Ascending aorta (tissue), 2 donors: ENCODE measurements around the gene UNC45A. TPM values are rescaled to one million over a fixed set of nuclear protein-coding genes. Genes with fewer than 3 reads are reported as not detected.

Source experiments
- DNase-seq, 2 donors: peaks; one replicate each; pipeline ENCODE4 v3.0.0-alpha.2; 2019; ENCODE audit warnings: low spot score in 2 of 2
- H3K27ac ChIP-seq, 2 donors: fragments of 200-600 bp; sonication (generic); one replicate each; pipeline ENCODE4 v1.5.1; 2016 to 2017; ENCODE audit warnings: mild to moderate bottlenecking in 1 of 2
- H3K27me3 ChIP-seq: fragments of 200-600 bp; sonication (generic); one replicate; pipeline ENCODE4 v1.5.1; 2017
- H3K36me3 ChIP-seq, 2 donors: fragments of 200-600 bp; sonication (generic); one replicate each; pipeline ENCODE4 v1.5.1; 2016
- H3K4me1 ChIP-seq, 2 donors: fragments of 200-600 bp; sonication (generic); one replicate each; pipeline ENCODE4 v1.5.1; 2016 to 2017; ENCODE audit warnings: mild to moderate bottlenecking in 1 of 2
- H3K4me3 ChIP-seq, 2 donors: fragments of 200-600 bp; sonication (generic); one replicate each; pipeline ENCODE4 v1.5.1; 2016 to 2017; ENCODE audit warnings: mild to moderate bottlenecking in 1 of 2
- H3K9me3 ChIP-seq, 2 donors: fragments of 200-600 bp; sonication (generic); one replicate each; pipeline ENCODE4 v1.5.1; 2016
- intact Hi-C: fragments of 100-400 bp; cut with DNase I; formaldehyde crosslinking; loops from one replicate; pipeline ENCODE4 v1.15.1; 2023
- total RNA-seq: library from RNA; depleted of rRNA; stranded (reverse); fragments of >200 nt; gene quantifications from one replicate; pipeline ENCODE4 v1.1.0, GENCODE V29; 2016
- TF ChIP-seq, protein P1 (sequence below), 3 experiments: fragments of 200-600 bp in 2 of 3; fragments of 450-650 bp in 1 of 3; sonication (generic) in 2 of 3; IDR thresholded peaks; one replicate each; pipeline ENCODE4 v1.5.1; 2016 to 2019; ENCODE audit warnings: antibody characterized with exemption in 3 of 3, mild to moderate bottlenecking in 1 of 3, moderate library complexity in 1 of 3

The UNC45A gene
- total RNA-seq, 1 donor from 2014 or later, result 73.5 TPM

- Histone ChIP-seq H3K4me1 (no peaks in the 10 kb centered on the region), H3K36me3 (peaks cover 3 to 8% of the 10 kb centered on the region in 2 donors), H3K4me3 (no peak overlapping the region), H3K9me3 (no peaks in the 10 kb centered on the region), H3K27me3 (no peaks in the 10 kb centered on the region), H3K27ac (no peak overlapping the region)
- TF ChIP-seq, protein P1, sequence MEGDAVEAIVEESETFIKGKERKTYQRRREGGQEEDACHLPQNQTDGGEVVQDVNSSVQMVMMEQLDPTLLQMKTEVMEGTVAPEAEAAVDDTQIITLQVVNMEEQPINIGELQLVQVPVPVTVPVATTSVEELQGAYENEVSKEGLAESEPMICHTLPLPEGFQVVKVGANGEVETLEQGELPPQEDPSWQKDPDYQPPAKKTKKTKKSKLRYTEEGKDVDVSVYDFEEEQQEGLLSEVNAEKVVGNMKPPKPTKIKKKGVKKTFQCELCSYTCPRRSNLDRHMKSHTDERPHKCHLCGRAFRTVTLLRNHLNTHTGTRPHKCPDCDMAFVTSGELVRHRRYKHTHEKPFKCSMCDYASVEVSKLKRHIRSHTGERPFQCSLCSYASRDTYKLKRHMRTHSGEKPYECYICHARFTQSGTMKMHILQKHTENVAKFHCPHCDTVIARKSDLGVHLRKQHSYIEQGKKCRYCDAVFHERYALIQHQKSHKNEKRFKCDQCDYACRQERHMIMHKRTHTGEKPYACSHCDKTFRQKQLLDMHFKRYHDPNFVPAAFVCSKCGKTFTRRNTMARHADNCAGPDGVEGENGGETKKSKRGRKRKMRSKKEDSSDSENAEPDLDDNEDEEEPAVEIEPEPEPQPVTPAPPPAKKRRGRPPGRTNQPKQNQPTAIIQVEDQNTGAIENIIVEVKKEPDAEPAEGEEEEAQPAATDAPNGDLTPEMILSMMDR (IDR thresholded peaks at IDR 0.05), result no peak
- intact Hi-C loops, result no loop called here
- DNase-seq, result no peak
Observed at GRCh38 chr15:90974216-90974615, 39.1 kb downstream of the UNC45A start.

GRCh38 chr15:90979582-90979981, 44.5 kb downstream of the UNC45A start:
- H3K4me3 ChIP-seq, result no peak overlapping the region
- no peaks in the 10 kb centered on the region for H3K27me3 ChIP-seq
- TF ChIP-seq, protein P1 (IDR thresholded peaks at IDR 0.05), result no peak
- no peaks in the 10 kb centered on the region for H3K4me1 ChIP-seq
- no peak for DNase-seq
- H3K27ac ChIP-seq, result no peak overlapping the region
- intact Hi-C loops, result no loop called here
- H3K9me3 ChIP-seq, result no peaks in the 10 kb centered on the region
- H3K36me3 ChIP-seq, result peaks cover 0 to 2% of the 10 kb centered on the region in 2 donors

DNA sequence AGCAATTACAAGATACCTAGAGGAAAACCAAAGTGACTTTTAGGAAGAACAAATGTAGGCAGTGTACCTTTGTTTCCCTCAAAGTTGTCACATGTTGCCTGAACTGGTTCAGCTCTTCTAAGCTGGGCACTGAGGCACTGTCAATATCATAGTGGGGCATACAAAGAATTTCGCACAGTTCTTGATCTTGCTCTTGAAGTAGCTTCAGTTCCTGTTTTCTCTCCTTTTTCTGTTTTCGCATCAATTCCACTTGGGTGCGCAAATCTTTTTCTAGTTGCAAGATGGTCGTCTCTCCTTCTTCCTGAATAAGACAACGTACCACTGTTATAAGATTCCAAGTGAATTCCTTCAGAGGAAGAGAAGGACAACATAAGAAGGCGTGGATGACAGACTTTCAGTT, 46.6 kb downstream of the UNC45A start:
- intact Hi-C loops, result no loop called here
- Histone ChIP-seq H3K27me3 (no peaks in the 10 kb centered on the region), H3K27ac (no peak overlapping the region), H3K4me3 (no peak overlapping the region), H3K9me3 (no peaks in the 10 kb centered on the region), H3K4me1 (no peaks in the 10 kb centered on the region), H3K36me3 (peaks cover 0 to 2% of the 10 kb centered on the region in 2 donors)
- TF ChIP-seq, protein P1 (IDR thresholded peaks at IDR 0.05), result no peak
- DNase-seq, result no peak

- TF ChIP-seq, protein P1 (IDR thresholded peaks at IDR 0.05), result no peak
- Histone ChIP-seq H3K36me3 (peaks cover 0 to 2% of the 10 kb centered on the region in 2 donors), H3K27me3 (no peaks in the 10 kb centered on the region), H3K4me3 (no peak overlapping the region), H3K9me3 (no peaks in the 10 kb centered on the region), H3K4me1 (no peaks in the 10 kb centered on the region), H3K27ac (no peak overlapping the region)
- intact Hi-C loops, result no loop called here
- DNase-seq, result no peak
Observed at GRCh38 chr15:90982135-90982534, 47.0 kb downstream of the UNC45A start.

- Histone ChIP-seq H3K27ac (no peak overlapping the region), H3K4me3 (no peak overlapping the region), H3K9me3 (no peaks in the 10 kb centered on the region), H3K27me3 (no peaks in the 10 kb centered on the region), H3K36me3 (no peaks in the 10 kb centered on the region), H3K4me1 (no peaks in the 10 kb centered on the region)
- DNase-seq, result no peak
- intact Hi-C loops, result no loop called here
- TF ChIP-seq, protein P1 (IDR thresholded peaks at IDR 0.05), result no peak
Observed at GRCh38 chr15:90986790-90987507, 51.9 kb downstream of the UNC45A start.
